IMR-90 (cell line): Measurements from ENCODE around the gene LATS1. TPM values are rescaled to one million over a fixed set of nuclear protein-coding genes. Genes with fewer than 3 reads are reported as not detected.

Source experiments
- ATAC-seq: fragments of 200-7000 bp; cut with Tn5 transposase; 2 replicates; pipeline ENCODE4 v1.9.1; 2020; ENCODE audit warnings: low read depth, mild to moderate bottlenecking, moderate library complexity
- BruUV-seq: library from RNA; stranded (reverse); fragments of 400-500 nt; replicated peaks from 2 replicates; lab custom pipeline; 2021; lab: Mats Ljungman, UMichigan
- CTCF ChIA-PET: fragments of 300-600 bp; formaldehyde crosslinking; extraction: SDS; loops from one replicate; lab custom pipeline; 2021; ENCODE audit warnings: antibody characterized with exemption; lab: Yijun Ruan, JAX
- POLR2A ChIA-PET: fragments of 300-600 bp; sonication (Branson Sonifier 250); formaldehyde crosslinking; loops from one replicate; lab custom pipeline; 2022; ENCODE audit warnings: antibody characterized with exemption; ENCODE audit not compliant: unreplicated experiment; lab: Charles Lee
- DNase-seq: peaks from one replicate; pipeline ENCODE4 v3.0.0; 2013
- H2AFZ ChIP-seq: replicated peaks from 2 replicates; pipeline ENCODE3; 2013; ENCODE audit warnings: low read length, mild to moderate bottlenecking; ENCODE audit not compliant: poor library complexity
- H2AK5ac ChIP-seq: 2 replicates; pipeline ENCODE4 v1.6.1; 2013; ENCODE audit warnings: low read depth, low read length, inconsistent platforms
- H2AK9ac ChIP-seq: replicated peaks from 2 replicates; pipeline ENCODE3; 2013; ENCODE audit warnings: mild to moderate bottlenecking, low read depth, low read length, moderate library complexity; ENCODE audit not compliant: poor library complexity
- H2BK120ac ChIP-seq: 2 replicates; pipeline ENCODE4 v1.6.1; 2013; ENCODE audit warnings: low read depth, low read length, inconsistent platforms
- H2BK15ac ChIP-seq: 3 replicates; pipeline ENCODE4 v1.6.1; 2013; ENCODE audit warnings: low read depth, low read length, inconsistent platforms
- H2BK20ac ChIP-seq: 2 replicates; pipeline ENCODE4 v1.6.1; 2013; ENCODE audit warnings: low read depth, mild to moderate bottlenecking, inconsistent platforms, low read length, moderate library complexity
- H2BK5ac ChIP-seq: 2 replicates; pipeline ENCODE4 v1.6.1; 2013; ENCODE audit warnings: mild to moderate bottlenecking, low read depth, low read length, inconsistent platforms; ENCODE audit not compliant: poor library complexity, severe bottlenecking
- H3K14ac ChIP-seq: replicated peaks from 2 replicates; pipeline ENCODE4 v1.6.1; 2013; ENCODE audit warnings: low read depth, low read length, inconsistent platforms
- H3K18ac ChIP-seq: 2 replicates; pipeline ENCODE4 v1.6.1; 2013; ENCODE audit warnings: low read depth, low read length, control low read depth
- H3K23ac ChIP-seq: 2 replicates; pipeline ENCODE4 v1.6.1; 2013; ENCODE audit warnings: low read depth, low read length, inconsistent platforms
- H3K27ac ChIP-seq: 2 replicates; pipeline ENCODE4 v1.5.1; 2013; ENCODE audit warnings: mild to moderate bottlenecking, control low read depth, low read length; ENCODE audit not compliant: insufficient read depth
- H3K27me3 ChIP-seq: 2 replicates; pipeline ENCODE4 v1.6.1; 2013; ENCODE audit warnings: low read length; ENCODE audit not compliant: control insufficient read depth, insufficient read depth
- H3K36me3 ChIP-seq: 2 replicates; pipeline ENCODE4 v1.6.1; 2013; ENCODE audit warnings: low read length, mixed read lengths; ENCODE audit not compliant: control insufficient read depth, insufficient read depth
- H3K4ac ChIP-seq: 2 replicates; pipeline ENCODE4 v1.6.1; 2013; ENCODE audit warnings: low read depth, low read length, inconsistent platforms
- H3K4me1 ChIP-seq: 2 replicates; pipeline ENCODE4 v1.6.1; 2013; ENCODE audit warnings: low read length, mixed read lengths; ENCODE audit not compliant: control insufficient read depth, insufficient read depth
- H3K4me2 ChIP-seq: 2 replicates; pipeline ENCODE4 v1.6.1; 2013; ENCODE audit warnings: low read depth, mild to moderate bottlenecking, control low read depth, low read length, moderate library complexity
- H3K4me3 ChIP-seq: 2 replicates; pipeline ENCODE4 v1.5.1; 2013; ENCODE audit warnings: low read depth, mild to moderate bottlenecking, control low read depth, low read length, moderate library complexity; ENCODE audit not compliant: insufficient read depth
- H3K56ac ChIP-seq: 2 replicates; pipeline ENCODE4 v1.6.1; 2013; ENCODE audit warnings: low read length, inconsistent platforms; ENCODE audit not compliant: insufficient read depth; ENCODE audit errors: extremely low read depth
- H3K79me1 ChIP-seq, 2 experiments: 2 replicates each; pipeline ENCODE4 v1.6.1; 2013; ENCODE audit warnings: low read length in 2 of 2, inconsistent platforms in 1 of 2, low read depth in 1 of 2
- H3K9ac ChIP-seq: 2 replicates; pipeline ENCODE4 v1.6.1; 2013; ENCODE audit warnings: low read depth, low read length, control low read depth
- H3K9me1 ChIP-seq: 2 replicates; pipeline ENCODE4 v1.6.1; 2013; ENCODE audit warnings: low read length, inconsistent platforms; ENCODE audit not compliant: insufficient read depth
- H3K9me3 ChIP-seq: 2 replicates; pipeline ENCODE4 v1.6.1; 2013; ENCODE audit warnings: low read length; ENCODE audit not compliant: control insufficient read depth, insufficient read depth
- H4K20me1 ChIP-seq: 2 replicates; pipeline ENCODE4 v1.6.1; 2013; ENCODE audit warnings: low read length, inconsistent platforms; ENCODE audit not compliant: insufficient read depth
- H4K5ac ChIP-seq: 2 replicates; pipeline ENCODE4 v1.6.1; 2013; ENCODE audit warnings: mild to moderate bottlenecking, low read depth, low read length, control low read depth
- H4K8ac ChIP-seq, 2 experiments: 2 replicates each; pipeline ENCODE4 v1.6.1; 2013; ENCODE audit warnings: low read depth in 2 of 2, low read length in 2 of 2, control low read depth in 1 of 2, inconsistent platforms in 1 of 2
- H4K91ac ChIP-seq: 2 replicates; pipeline ENCODE4 v1.6.1; 2013; ENCODE audit warnings: low read depth, low read length, inconsistent platforms; ENCODE audit not compliant: insufficient read depth
- BHLHE40 ChIP-seq: fragments of 150-350 bp; IDR thresholded peaks from 2 replicates; pipeline ENCODE4 v1.6.1; 2016; ENCODE audit warnings: mild to moderate bottlenecking, low read depth, low read length
- CHD1 ChIP-seq: IDR thresholded peaks from 2 replicates; pipeline ENCODE4 v1.6.1; 2012; ENCODE audit warnings: low read depth, low read length, improper control_type of control experiment
- MAZ ChIP-seq: IDR thresholded peaks from 2 replicates; pipeline ENCODE4 v1.6.1; 2012; ENCODE audit warnings: low read depth, mild to moderate bottlenecking, low read length, improper control_type of control experiment, moderate library complexity, borderline replicate concordance
- POLR2A ChIP-seq: IDR thresholded peaks from 2 replicates; pipeline ENCODE4 v1.6.1; 2012; ENCODE audit warnings: mild to moderate bottlenecking, low read depth, low read length
- RAD21 ChIP-seq: IDR thresholded peaks from 2 replicates; pipeline ENCODE4 v1.6.1; 2012; ENCODE audit warnings: low read length, improper control_type of control experiment
- RCOR1 ChIP-seq: IDR thresholded peaks from 2 replicates; pipeline ENCODE4 v1.6.1; 2012; ENCODE audit warnings: mild to moderate bottlenecking, low read length, improper control_type of control experiment; ENCODE audit not compliant: insufficient replicate concordance
- RFX5 ChIP-seq: IDR thresholded peaks from 2 replicates; pipeline ENCODE4 v1.8.0; 2012; ENCODE audit warnings: low read depth, mild to moderate bottlenecking, low read length, moderate library complexity
- WGBS, 2 experiments: methylation state at CpG; one replicate each; pipeline versions ENCODE4 v1.1.5 to v1.1.7; 2013; ENCODE audit warnings: missing lambda C conversion rate in 2 of 2; ENCODE audit not compliant: insufficient read length in 1 of 2; ENCODE audit errors: extremely low coverage in 2 of 2; 5-methylcytosine and 5-hydroxymethylcytosine counted together
- dilution Hi-C: fragments of 300-500 bp; cut with HindIII; formaldehyde crosslinking; loops from one replicate; pipeline ENCODE4 v1.14.3; 2018; ENCODE audit warnings: low sequenced_read_pairs; ENCODE audit not compliant: unreplicated experiment
- in situ Hi-C: fragments of 300-500 bp; cut with MboI; formaldehyde crosslinking; loops from 3 replicates; pipeline ENCODE4 v1.14.3; 2019; ENCODE audit warnings: low sequenced_read_pairs, inconsistent platforms, mixed read lengths
- intact Hi-C: fragments of 100-400 bp; cut with micrococcal nuclease; formaldehyde crosslinking; loops from 2 replicates; pipeline ENCODE4 v1.10.0; 2022
- polyA plus RNA-seq, 3 experiments: library from polyadenylated mRNA; depleted of rRNA; stranded (reverse); fragments of >200 nt; gene quantifications; 2 replicates each; pipeline ENCODE4 v1.2.3, GENCODE V29; 2012; ENCODE audit warnings: low replicate concordance in 1 of 3
- total RNA-seq: library from RNA; depleted of rRNA; stranded (reverse); fragments of >200 nt; gene quantifications from 2 replicates; pipeline ENCODE4 v1.2.3, GENCODE V29; 2012
- TF ChIP-seq, protein P1 (sequence below): conservative IDR thresholded peaks from 2 replicates; pipeline ENCODE4 v1.5.1; 2012; ENCODE audit warnings: mild to moderate bottlenecking, low read depth, low read length, improper control_type of control experiment

The LATS1 gene
- total and polyA plus RNA-seq, 2 of the 4 experiments (the other 2 are of a cell fraction) = 7.9 to 20.1 TPM

DNA sequence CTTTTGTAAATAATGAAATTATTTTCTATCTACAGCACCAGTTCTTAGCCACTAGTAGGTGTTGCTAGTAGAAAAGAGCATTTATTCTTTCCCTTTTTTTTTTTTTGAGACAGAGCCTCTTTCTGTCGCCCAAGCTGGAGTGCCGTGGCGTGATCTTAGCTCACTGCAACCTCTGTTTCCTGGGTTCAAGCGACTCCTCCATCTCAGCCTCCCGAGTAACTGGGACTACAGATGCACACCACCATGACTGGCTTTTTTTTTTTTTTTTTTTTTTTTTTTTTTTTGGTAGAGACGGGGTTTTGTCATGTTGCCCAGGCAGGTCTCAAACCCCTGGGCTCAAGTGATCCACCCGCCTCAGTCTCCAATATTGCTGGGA, 38.3 kb upstream of the LATS1 start:
- no peak overlapping the region for H3K4ac ChIP-seq
- H3K14ac ChIP-seq = no peak overlapping the region
- no peak overlapping the region for H4K91ac ChIP-seq
- CTCF ChIA-PET = no interaction called here
- ATAC-seq = no peak
- H4K5ac ChIP-seq = no peak overlapping the region
- no peak overlapping the region for H3K23ac ChIP-seq
- no peak overlapping the region for H2BK5ac ChIP-seq
- no peak overlapping the region for H3K56ac ChIP-seq
- TF ChIP-seq RAD21 (no peak), BHLHE40 (no peak), RCOR1 (no peak), RFX5 (no peak), POLR2A (no peak), CHD1 (no peak), MAZ (no peak)
- TF ChIP-seq, protein P1, sequence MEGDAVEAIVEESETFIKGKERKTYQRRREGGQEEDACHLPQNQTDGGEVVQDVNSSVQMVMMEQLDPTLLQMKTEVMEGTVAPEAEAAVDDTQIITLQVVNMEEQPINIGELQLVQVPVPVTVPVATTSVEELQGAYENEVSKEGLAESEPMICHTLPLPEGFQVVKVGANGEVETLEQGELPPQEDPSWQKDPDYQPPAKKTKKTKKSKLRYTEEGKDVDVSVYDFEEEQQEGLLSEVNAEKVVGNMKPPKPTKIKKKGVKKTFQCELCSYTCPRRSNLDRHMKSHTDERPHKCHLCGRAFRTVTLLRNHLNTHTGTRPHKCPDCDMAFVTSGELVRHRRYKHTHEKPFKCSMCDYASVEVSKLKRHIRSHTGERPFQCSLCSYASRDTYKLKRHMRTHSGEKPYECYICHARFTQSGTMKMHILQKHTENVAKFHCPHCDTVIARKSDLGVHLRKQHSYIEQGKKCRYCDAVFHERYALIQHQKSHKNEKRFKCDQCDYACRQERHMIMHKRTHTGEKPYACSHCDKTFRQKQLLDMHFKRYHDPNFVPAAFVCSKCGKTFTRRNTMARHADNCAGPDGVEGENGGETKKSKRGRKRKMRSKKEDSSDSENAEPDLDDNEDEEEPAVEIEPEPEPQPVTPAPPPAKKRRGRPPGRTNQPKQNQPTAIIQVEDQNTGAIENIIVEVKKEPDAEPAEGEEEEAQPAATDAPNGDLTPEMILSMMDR = no peak
- WGBS, 2 experiments = no CpG with 5 or more reads among the region's 7 CpGs
- no peaks in the 10 kb centered on the region for H3K27me3 ChIP-seq
- dilution Hi-C loops (no loop called here), intact Hi-C loops (no loop called here), in situ Hi-C loops (no loop called here)
- no peak overlapping the region for H2BK20ac ChIP-seq
- H3K4me3 ChIP-seq = no peak overlapping the region
- H2BK120ac ChIP-seq = no peak overlapping the region
- H3K9me1 ChIP-seq = 0 out of 2 replicates have a peak, but pooled peaks cover 2% of the 10 kb centered on the region
- no peak overlapping the region for H2BK15ac ChIP-seq
- peaks cover 22% of the 10 kb centered on the region for H4K20me1 ChIP-seq
- no TSS peak for BruUV-seq
- H3K9me3 ChIP-seq = no peaks in the 10 kb centered on the region
- H3K9ac ChIP-seq = no peak overlapping the region
- H2AK5ac ChIP-seq = no peak overlapping the region
- no peak overlapping the region for H2AK9ac ChIP-seq
- POLR2A ChIA-PET = no interaction called here
- no peak overlapping the region for H4K8ac ChIP-seq
- DNase-seq = no peak
- peaks cover 29 to 46% of the 10 kb centered on the region in 2 experiments for H3K79me1 ChIP-seq
- H3K18ac ChIP-seq = no peak overlapping the region
- no peaks in the 10 kb centered on the region; the same call in 1 of the 2 replicates for H3K36me3 ChIP-seq
- no peak overlapping the region for H2AFZ ChIP-seq
- no peak overlapping the region for H3K27ac ChIP-seq
- H3K4me1 ChIP-seq = no peaks in the 10 kb centered on the region
- H3K4me2 ChIP-seq = no peak overlapping the region
